Activated naive CD8-positive, alpha-beta T cell treated with anti-CD3 and anti-CD28 coated beads, Interleukin-2, amount 50 U/mL, for 16 hours (primary cell): ENCODE measurements around the gene TNRC18.
A peak's percentile ranks its signal among the peaks of the same experiment; 100 is the strongest.
"Not testable (repeated sequence)": the region's sequence is repeated elsewhere in the genome, so short reads cannot be mapped to it uniquely, and the experiment has no call there.

ENCODE experiments used
- DNase-seq: peaks from one replicate; pipeline ENCODE4 v3.0.0-alpha.2; 2020; ENCODE audit warnings: low read depth, low spot score

TNRC18 gene

DNA sequence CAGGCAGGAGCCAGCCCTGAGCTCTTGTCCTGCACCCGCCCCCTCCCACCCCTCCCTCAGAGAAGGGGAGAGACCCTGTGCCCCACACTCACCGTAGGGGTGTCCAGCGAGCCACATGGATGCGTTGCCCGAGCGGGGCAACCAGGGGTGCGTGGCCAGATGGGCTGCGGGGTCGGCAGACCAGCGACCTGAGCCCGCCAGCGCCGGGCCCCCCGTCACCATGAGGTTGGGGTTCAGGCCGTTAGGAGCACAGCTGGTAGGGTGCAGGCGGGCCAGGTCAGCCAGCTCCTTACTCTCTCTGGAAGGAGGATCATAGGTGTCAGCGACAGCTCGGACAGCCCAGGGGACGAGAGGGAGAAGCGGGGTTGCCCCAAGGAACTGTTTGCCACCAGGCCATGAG is 46.4 kb downstream of the TNRC18 start:
- no peak for DNase-seq

DNA sequence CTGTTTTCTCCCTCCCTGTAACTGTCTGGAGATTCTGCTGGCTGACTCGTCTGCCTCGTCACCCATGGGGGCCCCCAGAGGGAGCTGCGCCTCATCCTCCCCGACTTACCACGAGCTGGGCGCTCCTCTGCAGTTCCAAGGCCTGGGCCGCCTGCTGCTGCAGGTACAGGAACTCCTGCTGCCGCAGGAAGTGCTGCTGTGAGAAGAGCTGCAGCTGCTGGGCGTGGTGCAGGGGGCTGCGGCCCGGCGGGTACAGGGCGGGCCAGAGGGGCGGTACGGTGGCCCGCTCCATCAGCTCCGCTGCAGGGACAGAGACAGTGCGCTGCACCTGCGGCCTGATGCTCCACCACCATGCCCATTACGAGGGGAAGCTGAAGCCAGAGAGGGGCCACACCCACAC is 47.7 kb downstream of the TNRC18 start:
- DNase-seq: no peak

DNA sequence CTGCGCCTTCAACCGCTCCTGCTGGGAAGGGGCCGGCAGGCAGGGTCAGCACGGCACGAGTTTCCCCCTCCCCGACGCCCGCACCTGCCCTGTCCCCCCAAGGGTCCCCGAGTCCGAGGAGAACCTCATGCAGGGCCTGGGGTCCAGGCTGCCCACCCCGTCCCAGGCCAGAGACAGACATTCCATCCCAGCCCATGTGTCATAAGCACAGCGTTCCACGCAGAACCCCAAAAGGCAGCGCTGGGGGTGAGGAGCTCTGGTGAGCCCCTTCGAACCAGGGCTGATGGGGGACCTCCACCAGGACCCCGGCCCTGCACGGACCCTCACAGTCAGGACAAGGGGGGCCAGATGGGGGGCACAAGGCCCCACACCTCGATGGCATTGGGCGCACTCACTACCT is 49.2 kb downstream of the TNRC18 start:
- DNase-seq: no peak

DNA sequence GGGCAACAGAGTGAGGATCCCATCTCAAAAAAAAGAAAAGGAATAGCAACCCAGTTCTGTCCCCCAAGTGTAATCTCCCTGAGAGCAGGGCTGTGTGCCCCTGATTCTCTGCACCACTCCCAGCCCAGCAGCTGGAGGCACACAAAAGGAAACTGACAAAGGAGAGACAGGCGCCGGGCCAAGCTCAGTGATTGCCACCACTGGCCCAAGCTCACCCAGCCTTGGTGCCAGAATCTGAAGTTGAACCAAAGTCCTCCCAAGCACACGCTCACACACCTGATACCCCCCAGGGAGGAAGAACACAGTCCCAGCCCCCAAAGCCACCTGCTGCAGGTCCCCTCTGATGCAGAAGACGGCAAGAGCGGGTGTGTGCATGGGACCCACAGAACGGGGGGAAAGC is 50.3 kb downstream of the TNRC18 start:
- no peak for DNase-seq

DNA sequence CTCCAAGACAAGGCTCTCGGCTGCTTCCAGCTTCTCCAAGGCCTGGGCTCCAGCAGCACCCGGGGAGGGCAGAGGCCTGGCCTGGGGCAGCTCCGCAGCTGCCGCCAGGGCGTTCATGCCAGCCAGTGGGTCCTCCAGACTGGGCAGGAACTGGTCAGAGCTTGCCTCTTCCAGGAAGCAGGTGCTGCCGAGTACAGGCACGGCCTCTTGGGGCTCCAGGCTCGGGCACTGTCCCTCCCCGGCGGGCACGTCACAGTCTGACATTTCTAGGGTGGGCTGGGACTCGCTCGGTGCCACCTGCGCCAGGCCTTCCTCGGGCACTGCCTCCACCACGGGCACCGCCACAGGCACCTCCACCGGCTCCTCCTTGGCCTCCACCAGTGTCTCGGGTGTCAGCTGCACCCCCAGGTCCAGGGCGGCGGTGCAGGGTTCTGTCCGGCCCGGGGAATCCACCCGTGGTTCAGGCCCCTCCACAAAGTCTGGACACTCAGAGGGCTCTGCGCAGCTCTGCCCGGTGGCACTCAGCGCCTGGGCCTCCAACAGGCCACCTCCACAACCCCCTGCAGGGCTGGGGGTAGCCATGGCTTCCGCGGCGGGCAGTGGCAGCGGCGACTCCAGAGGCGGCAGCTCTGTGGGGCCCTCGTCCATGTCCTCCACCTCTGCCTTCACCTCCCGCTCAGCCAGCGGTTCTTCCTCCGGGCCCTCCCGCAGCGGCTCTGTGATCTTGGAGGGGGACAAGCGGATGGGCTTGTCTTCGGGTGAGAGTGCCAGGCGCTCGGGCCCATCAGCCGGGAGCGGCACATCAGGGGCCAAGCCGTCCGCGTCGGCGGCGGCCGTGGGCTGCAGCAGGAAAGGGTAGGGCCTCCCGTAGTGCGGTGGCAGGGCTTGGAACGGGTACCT is 52.9 kb downstream of the TNRC18 start:
- no peak for DNase-seq

DNA sequence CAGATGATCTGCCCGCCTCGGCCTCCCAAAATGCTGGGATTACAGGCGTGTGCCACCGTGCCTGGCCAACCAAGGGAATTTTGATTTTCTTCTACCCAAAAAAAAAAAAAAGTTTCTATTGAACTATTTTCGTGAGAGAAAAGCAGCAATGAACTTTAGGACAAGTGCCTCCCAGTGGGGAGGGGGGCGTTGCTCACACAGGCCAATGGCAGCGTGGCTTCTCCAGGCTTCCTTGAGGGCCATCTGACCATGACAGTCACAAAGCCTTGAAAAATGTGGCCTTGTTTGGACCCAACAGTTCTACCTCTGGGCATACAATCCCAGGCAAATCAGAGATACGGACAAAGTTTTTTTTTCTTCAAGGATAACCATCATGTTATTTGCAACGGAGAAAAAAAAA is 56.0 kb downstream of the TNRC18 start:
- DNase-seq: no peak

DNA sequence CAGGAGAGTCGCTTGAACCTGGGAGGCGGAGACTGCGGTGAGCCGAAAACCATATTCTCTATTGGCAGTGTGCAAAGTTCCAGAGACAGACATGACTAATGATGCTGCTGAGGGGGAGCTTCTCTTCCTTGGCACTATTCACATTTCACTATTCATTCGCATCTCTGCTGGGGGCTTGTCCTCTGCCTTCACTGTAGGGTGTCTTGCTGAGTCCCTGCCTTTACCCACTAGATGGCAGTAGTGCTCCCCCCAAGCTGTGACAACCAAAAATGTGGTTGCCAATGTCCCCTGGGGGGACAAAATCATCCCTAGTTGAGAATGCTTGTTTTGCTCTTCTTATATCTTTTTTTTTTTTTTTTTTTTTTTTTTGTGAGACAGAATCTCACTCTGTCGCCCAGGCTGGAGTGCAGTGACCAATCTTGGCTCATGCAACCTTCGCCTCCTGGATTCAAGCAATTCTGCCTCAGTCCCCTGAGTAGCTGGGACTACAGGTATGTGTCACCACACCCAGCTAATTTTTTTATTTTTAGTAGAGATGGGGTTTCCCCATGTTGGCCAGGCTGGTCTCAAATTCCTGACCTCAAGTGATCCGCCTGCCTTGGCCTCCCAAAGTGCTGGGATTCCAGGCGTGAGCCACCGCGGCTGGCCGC is 57.5 kb downstream of the TNRC18 start:
- peak; percentile 29 for DNase-seq

DNA sequence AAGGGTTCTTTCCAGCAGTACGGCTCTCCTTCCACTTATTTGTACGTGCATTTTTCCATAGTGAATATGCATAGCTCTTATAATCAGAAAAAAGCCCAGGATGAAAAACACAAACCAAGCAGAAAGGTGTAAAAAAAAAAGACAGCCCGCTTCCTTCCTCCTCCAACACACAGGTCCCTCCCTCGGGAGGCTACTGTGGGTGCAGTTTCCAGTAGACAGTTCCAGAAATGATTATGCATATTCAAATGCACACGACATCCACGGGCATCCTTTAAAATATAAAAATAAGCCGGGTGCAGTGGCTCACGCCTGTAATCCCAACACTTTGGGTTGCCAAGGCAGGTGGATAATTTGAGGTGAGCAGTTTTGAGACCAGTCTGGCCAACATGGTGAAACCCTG is 59.9 kb downstream of the TNRC18 start:
- DNase-seq: no peak

DNA sequence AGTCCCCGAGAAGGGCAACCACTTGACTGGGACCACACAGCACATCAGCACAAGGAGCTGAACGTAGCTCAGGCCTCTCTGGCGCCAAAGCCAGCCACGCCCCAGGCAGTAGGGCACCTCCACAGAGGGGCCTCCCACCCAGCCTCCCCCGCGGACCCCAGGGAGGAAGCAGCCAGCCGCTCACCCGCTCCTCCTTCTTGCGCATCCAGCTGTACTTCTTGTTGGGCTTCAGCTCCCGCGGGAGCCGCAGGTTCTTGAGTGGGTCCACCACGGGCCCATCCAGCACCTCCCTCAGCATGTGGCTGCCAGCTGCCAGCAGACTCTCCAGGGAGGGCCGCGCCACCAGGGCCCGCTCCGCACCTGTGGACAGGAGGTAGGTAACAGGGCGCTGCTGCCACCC is 61.2 kb downstream of the TNRC18 start:
- no peak for DNase-seq

DNA sequence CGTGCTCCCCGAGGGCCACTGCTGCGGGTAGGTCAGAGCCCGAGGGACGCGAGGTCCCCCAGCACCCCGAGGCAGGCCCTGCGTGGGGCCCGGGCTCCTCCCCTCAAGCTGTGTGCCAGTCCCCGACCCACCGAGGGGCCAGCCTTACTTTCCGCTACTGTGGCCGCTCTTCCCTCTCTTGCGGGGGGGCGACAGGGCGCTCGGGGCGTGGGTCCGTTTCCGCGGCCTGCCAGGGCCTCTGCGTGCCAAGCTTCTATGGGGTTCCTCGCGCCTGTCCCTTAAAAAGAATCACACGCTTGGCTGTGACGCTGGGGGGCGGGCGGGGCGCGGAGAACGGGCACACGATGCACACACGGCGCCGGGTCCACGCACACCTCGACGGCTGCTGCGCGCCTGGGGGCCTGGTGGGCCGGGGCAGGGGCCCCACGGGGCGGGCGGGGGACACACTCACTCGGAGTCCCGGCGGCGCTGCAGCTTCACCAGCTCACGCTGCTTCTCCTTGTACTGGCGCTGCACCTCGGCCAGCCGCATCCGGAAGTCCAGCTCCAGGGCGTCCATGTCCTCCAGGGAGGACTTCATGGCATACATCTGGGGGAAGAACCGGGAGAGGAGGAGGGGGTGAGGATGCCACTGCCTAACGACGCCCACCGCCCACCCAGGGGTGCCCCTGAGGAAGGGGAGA is 62.0 kb downstream of the TNRC18 start:
- no peak for DNase-seq

DNA sequence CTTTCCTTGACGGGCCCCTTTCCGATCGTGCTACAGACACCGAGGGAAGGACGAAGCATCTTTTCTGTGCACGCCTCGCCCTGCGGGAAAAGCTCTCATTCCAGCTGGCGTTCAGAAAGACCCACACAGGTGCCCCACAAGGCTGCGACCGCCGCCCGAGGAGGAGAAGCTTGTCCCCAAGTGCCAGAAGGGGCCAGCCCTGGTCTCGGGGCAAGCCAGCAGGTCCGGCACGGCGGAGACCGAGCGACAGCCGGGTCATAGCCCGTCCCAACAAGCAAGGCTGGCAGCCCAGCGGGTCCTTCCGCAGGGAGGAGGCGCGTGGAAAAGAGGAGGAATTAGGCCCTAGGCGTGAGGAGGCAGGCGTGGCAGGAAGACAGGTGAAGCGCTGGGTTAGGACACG is 62.7 kb downstream of the TNRC18 start:
- DNase-seq: no peak

DNA sequence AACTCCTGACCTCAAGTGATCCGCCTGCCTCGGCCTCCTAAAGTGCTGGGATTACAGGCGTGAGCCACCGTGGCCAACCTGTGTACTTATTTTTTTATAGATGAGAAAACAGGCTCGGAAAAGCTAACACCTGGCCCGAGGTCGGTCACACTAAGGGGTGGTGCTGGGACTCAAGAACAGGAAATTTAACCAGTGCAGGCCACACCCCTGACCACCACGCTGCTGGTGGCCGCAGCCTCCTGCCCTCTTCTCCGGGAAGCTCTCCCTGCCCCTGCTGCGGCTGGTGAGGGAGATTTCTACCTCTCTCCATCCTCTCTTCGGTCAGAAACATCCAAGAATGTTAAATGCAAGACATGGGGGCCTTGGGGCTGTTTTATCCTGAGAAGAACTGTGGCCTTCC is 63.2 kb downstream of the TNRC18 start:
- DNase-seq: no peak

DNA sequence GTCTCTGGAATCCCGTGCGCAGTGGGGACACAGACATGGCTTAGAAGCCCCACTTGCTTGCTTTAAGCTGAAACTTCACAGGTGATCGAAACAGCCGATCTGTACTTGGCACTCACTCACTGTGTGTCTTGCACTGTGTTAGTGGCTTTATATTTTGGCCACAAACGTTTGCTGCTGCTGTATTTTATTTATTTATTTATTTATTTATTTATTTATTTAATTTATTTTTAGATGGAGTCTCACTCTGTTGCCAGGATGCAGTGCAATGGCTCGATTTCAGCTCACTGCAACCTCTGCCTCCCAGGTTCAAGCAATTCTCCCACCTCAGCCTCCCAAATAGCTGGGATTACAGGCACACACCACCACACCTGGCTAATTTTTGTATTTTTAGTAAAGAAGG is 63.6 kb downstream of the TNRC18 start:
- DNase-seq: not testable (repeated sequence)

DNA sequence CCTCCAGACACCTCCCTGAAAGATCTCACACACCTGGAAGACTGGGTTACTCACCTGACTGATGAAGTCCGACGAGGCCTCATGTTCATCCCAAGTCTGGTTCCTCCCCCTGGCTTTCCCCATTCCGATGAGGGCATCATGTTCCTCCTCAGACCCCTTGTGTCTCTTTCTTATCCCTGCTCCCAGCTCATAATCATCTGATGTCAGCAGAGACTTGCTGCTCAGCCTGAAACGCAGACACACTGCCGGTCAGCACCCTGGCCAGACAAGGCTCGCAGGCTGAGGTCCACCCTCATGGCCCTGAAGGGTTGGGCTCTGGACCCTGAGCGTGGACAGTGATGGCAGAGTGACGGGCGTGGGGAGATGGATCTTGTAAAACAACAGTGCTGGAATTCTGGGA is 64.3 kb downstream of the TNRC18 start:
- DNase-seq: no peak

DNA sequence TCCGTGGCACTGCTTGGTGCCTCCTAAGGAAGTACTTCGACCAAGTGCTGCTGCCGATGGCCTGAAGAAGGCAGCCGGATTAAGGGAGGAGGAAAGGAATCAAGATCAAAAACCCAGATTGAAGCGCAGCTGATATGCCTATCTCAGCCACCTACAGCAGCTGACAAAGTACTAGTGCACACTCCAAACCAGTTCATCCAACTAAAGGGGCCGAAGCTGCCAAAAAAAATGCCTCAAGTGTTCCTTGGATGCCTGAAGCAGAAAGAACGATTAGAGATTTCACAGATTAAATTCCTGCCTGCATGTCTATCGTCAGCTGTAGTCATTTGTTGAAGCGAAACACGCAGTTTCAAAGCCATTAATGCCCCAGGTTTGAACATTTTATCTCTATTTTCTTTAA is 65.7 kb downstream of the TNRC18 start:
- DNase-seq: no peak

DNA sequence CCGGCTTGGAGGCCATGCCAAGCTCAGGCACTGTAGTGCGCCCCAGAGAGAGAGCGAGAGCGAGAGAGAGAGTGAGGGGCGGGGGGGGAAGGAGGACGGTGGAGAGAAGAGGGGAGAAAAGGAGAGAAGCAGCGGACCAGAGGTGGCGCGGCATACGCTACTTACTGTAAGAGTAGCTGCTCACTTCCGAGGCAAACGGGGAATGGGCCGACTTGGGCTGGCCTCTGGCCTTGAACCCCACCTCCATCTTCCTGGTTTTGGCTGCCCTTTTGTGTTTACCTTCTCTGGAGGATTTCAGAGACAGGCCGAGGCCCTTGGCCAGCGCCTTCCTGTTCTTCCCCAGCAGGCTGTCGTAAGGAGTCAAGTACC is 66.9 kb downstream of the TNRC18 start:
- DNase-seq: no peak

DNA sequence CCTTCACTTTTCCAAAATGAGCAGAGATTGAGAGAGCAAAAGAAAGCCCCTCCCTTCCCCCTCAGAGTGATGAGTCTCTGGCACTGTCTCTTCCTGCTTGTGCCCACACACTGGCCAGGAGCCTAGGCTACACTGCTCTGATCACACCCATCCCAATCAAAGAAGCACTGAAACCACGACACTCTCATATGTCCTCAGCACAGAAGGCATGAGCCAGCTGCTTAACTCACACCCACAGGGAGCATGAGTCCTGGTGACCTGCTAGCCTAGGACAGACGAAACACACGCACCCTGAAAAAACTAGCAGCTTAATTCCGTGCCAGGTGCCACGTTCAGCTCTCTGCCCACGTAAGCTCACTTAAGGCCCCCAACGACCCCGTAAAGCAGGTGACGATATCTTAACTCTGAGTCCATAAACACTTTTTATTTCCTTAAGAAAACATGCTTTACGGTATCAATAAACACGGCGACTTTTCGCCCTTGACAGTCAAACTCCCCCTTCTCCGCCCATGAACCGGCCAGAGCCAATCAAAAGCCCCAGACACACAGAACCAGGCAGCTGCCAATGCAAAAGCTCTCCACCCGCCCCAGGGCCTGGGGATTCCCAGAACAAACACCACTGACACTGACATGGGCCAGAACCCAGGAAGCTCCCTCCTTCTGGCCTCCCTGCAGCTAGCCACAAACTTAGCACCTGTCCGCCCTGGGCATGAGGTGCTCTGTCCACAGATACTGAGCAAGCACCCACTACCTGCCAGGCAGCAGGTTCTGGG is 69.0 kb downstream of the TNRC18 start:
- DNase-seq: no peak

DNA sequence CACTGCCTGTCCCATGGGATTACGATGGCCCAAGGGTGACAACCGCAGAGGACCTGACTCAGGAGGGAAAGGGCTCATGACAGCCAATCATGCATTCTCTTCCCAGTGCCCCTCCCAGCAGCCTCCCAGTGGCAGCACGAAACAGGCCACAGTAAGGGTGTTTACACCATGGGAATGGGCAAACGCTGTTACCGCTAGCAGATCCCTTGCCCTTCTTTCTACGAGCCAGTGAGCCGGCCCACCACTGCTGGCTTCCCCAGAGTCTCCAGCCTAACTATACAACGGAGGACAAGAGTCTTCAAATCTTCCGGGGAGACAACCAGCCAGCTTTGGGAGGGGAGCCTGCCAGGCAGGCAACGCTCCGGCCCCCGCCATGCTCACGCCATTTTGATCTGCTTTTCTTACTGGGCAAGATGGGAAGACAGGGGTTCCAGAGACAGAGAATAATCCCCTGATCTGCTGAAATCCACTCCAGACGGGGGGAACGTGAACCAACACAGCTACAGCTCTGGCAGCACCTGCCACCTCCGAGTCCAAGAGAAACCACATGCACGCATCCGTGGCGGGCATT is 71.1 kb downstream of the TNRC18 start:
- no peak for DNase-seq

DNA sequence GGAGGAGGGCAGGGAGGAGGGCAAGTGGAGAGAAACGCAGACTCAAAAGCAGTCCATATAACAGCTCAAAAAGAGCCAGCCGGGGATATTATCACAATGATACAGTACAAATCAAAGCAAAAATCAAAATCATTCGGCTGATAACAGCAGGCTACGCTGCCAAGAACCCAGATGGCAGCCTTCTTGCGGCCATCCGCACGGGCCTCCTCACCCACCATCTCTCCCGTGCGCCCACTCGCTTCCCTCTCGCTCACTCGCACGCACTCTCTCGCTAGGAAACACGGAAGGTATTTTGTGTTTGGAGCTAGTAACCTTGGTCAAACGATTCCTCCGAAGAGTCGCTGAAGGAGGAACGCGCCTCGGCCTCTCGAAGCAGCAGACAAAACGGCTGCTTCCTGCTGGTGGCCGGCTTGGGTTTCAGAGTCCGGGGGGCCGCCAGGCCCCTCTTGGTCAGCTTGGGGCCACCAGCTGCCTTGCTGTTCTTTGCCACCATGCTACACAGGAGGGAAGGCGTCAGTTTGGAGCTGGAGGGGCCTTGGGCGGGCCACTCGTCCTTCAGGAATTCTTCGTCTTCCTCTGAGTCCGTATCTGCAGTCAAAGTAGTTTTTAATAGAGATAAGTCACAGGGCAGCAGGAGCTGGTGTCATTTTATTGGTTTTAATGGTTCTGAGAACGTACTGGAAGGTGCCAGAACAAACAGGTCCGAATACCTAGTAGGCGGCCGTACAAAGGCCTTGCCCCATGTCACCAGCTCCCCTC is 71.9 kb downstream of the TNRC18 start:
- DNase-seq: no peak

DNA sequence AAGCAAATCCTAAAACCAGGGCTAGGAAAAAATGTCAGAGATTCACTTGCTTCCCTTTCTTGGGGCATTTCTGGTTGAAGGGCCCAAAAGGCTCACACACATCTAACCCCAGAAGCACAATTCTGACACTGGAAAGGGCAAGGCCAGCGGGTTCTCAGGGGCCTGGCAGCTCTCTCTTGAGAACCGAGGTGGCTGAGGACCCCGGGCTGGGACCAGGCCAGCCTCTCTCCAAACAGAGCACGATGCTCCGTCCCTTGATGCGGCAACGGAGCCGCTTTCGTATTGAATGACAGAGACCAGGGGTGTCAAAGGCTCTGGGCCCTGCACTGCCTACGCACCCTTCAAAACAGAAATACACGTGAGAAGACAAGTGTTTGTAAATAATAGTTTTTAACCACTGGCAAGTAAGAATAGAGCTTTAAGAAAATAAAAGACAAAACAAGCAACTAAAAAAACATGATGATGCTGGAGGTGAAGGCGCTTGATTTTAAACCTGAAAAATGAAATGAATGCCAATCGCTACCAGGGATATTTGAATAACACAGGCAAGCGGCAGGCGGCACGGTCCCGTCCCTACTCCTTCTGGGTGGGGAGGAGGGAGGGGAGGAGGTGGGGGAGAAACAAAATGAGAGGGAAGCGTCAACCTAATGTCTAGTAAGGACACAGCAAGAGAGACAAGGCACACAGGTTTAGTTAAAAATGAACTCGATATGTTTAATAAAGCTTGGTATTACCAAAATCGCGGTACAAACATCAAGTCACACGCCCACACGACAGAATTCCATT is 72.8 kb downstream of the TNRC18 start:
- no peak for DNase-seq
